GM23248 (cell line): ENCODE measurements around the gene GTF2F2.

ENCODE experiments used
- EZH2 ChIP-seq: fragments of 200-600 bp; sonication (generic); IDR thresholded peaks from 2 replicates; pipeline ENCODE4 v1.6.1; 2018; ENCODE audit warnings: antibody characterized with exemption, mild to moderate bottlenecking; ENCODE audit not compliant: insufficient read depth, poor library complexity, severe bottlenecking
- EZH2phosphoT487 ChIP-seq: fragments of 200-600 bp; sonication (generic); IDR thresholded peaks from 2 replicates; pipeline ENCODE4 v1.6.1; 2018; ENCODE audit warnings: antibody characterized with exemption, moderate library complexity, mild to moderate bottlenecking, low read depth; ENCODE audit not compliant: insufficient read depth

GRCh38 chr13:45256254-45256653 lies 135.9 kb downstream of the GTF2F2 start:
- TF ChIP-seq EZH2 (no peak), EZH2phosphoT487 (no peak)
